ENCODE results near the gene MYO9B.
"Not testable (repeated sequence)": the region's sequence is repeated elsewhere in the genome, so short reads cannot be mapped to it uniquely, and the experiment has no call there.

The MYO9B gene

DNA sequence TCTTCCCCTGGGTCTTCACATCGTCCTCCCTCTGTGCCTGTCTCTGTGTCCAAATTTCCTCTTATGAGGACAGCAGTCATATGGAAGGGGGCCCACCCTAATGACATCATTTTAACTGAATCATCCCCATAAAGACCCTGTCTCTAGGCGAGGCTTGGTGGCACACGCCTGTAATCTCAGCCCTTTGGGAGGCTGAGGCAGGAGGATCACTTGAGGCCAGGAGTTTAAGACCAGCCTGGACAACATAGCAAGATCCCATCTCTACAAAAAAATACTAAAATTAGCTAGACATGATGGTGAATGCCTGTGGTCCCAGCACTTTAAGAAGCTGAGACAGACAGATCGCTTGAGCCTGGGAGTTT, 4.8 kb downstream of the MYO9B start:
- no peak for DNase-seq (ENCODE audit: low read depth, low spot score)
- no peak overlapping the region for H3K4me3 ChIP-seq (ENCODE audit: low read length)

DNA sequence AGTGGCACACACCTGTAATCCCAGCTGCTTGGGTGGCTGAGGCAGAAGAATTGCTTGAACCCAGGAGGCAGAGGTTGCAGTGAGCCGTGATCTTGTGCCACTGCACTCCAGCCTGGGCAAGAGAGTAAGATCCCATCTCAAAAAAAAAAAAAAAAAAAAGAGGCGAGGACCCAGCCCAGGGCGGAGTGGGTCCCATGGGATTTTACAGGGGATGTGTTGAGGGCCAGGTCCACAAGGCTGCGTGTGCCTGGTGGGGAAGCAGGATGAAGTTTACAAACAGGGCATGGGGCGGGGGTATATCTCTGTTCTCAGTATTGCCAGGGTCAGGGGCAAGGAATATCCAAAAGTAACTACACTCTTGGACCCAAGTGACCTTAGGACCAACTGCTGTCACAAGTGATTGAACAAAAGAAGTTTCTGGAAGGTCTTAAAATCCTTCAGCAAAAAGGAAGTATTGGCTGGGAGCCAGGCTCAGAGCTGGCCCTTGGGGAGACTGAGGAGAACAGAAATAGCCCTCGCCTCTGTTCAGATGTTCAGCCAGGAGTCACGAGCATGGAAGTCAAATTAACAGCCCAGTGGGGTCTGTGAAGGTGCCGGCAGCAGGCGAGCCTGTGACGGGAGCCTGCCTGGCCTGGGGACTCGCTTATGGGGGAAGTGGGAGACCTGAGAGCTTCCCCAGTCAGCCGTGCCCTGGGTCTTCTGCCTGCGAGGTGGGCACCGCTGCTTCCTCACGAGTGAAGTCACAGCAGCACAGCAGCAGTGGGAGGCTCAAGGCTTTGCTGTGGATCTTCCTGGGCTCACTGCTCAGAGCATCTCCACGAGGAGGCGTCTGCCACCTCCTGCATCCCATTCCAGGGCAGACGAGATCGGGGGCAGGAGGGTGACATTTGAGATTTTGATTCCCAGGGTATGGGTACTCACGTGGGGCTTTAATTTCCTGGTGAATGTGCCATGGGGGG, 6.4 kb downstream of the MYO9B start:
- H3K4me3 ChIP-seq (ENCODE audit: low read length) = no peak overlapping the region

DNA sequence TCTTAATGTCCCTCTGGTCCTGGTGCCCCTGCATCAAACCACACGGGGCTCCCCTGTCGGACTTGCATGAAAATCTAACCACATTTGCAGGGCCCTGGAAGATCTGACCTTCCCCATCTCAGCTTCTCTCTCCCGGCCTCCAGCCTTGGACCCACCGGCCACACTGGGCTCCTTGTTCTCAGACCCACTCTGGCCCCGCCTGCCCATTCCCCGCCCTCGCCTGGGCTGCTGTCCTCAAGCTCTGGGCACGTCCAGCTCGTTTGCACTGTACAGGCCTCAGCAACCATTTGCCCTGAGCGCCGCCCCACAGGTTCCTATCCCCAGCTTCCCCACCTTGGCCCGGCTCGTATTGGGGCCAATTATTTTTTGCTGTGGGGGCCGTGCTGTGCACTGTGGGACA, 10.5 kb downstream of the MYO9B start:
- no peak for DNase-seq (ENCODE audit: low read depth, low spot score)
- no peak overlapping the region for H3K4me3 ChIP-seq (ENCODE audit: low read length)

More for the DNA sequence above, 6.4 kb downstream of the MYO9B start:
- DNase-seq (ENCODE audit: low read depth, low spot score) = no peak

DNA sequence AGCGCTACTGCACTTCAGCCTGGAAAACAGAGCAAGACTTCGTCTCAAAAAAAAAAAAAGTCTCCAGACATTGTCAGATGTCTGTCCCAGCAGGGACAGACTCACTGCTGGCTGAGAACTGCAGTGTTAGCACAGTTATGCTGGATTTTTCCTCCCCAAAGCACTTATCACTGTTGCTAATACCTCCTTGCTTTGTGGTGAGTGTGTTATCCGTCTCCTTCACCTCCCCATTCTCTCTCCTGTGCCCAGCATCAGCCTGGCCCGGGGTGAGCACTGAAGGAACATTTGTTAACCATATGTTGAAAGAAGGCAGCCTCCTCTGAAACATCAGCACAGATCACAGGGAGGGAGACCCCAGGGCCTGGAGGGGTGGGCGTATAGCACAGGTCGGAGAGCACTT, 11.3 kb downstream of the MYO9B start:
- no peak for DNase-seq (ENCODE audit: low read depth, low spot score)
- H3K4me3 ChIP-seq (ENCODE audit: low read length) = no peak overlapping the region

DNA sequence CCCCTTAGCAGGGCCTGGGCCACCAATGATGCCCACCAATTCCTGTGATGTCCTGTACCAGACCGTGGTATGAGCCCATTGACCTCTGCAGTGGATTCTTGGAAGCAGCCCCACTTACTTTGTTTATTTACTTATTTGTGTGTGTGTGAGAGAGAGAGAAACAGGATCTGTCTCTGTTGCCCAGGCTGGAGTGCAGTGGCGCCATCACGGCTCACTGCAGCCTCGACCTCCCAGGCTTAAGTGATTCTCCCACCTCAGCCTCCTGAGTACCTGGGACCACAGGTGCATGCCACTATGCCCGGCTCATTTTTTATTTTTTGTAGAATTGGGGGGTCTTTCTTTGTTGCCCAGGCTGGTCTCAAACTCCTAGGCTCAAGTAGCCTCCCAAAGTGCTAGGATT, 13.0 kb downstream of the MYO9B start:
- DNase-seq (ENCODE audit: low read depth, low spot score) = no peak
- no peak overlapping the region for H3K4me3 ChIP-seq (ENCODE audit: low read length)

DNA sequence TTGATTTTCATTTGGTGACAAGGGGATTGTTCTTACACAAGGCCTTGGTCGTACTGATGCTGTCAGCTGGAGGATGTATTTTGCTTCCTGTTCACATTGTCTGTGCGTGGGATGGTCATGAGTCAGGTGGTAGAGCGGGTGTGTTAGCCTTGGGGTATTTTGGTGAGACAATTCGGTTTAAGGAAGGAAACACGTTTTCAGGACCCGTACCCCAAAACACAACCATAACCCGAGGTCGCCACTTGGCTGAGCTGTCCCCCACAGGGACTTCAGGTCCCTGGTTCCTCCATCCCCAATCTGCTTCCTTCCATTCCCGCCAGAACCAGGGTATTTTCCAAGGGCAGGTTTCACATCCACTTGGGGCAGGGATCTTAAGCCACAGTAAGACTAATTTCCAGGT, 15.0 kb downstream of the MYO9B start:
- no peak for DNase-seq (ENCODE audit: low read depth, low spot score)
- no peak overlapping the region for H3K4me3 ChIP-seq (ENCODE audit: low read length)

DNA sequence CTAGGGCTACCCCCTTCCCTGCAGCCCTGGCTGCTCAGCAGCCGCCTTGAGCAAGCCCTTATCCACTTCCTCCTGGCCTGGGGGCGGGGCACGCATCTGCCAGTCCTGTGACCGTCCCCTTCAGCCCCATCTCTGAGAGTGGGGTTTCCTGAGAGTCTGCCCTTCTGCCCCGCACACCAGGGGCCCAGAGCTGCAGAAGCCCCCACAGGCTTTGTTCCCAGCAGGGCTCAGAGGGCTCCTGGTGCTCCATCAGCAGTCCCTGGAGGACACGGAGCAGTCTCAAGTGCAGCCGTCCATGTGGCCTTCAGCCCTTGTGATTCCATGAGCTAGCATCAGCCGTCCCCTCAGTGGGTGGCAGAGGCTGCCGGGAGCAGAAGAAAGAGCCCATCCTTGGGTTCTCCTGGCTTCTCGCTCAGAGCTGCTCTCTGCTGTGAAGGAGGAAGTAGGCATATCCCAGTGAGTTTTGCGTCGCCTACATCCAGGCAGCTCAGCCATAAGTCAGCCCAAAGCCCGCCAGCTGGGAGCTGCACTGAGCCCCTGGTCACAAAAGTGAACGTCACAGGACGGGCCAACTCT, 16.3 kb downstream of the MYO9B start:
- no peak overlapping the region for H3K4me3 ChIP-seq (ENCODE audit: low read length)
- DNase-seq (ENCODE audit: low read depth, low spot score) = no peak

DNA sequence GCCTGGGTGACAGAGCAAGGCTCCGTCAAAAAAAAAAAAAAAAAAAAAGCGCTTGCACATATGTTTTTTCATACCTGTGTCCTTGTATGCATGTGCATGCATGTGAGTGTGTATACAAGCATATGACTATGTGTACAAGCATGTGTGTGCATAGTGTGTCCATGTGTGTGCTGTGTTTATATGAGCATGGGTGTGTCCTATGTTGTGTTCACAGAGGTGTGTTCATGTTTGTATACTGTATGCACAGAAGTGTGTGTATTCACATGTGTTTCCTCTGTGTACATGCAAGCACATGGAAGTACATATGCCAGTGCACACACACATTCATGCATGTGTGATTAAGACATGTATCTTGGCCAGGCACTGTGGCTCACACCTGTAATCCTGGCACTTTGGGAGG, 17.1 kb downstream of the MYO9B start:
- no peak overlapping the region for H3K4me3 ChIP-seq (ENCODE audit: low read length)
- DNase-seq (ENCODE audit: low read depth, low spot score) = no peak

DNA sequence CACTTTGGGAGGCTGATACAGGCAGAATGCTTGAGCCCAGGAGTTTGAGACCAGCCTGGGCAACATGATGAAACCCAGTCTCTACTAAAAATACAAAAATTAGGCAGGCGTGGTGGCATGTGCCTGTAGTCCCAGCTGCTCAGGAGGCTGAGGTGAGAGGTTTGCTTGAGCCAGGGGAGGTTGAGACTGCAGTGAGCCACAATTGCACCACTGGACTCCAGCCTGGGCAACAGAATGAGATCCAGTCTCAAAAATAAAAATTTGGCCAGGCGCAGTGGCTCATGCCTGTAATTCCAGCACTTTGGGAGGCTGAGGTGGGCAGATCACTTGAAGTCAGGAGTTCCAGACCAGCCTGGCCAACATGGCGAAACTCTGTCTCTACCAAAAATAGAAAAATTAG, 19.1 kb downstream of the MYO9B start:
- not testable (repeated sequence) for H3K4me3 ChIP-seq (ENCODE audit: low read length); DNase-seq (ENCODE audit: low read depth, low spot score)

DNA sequence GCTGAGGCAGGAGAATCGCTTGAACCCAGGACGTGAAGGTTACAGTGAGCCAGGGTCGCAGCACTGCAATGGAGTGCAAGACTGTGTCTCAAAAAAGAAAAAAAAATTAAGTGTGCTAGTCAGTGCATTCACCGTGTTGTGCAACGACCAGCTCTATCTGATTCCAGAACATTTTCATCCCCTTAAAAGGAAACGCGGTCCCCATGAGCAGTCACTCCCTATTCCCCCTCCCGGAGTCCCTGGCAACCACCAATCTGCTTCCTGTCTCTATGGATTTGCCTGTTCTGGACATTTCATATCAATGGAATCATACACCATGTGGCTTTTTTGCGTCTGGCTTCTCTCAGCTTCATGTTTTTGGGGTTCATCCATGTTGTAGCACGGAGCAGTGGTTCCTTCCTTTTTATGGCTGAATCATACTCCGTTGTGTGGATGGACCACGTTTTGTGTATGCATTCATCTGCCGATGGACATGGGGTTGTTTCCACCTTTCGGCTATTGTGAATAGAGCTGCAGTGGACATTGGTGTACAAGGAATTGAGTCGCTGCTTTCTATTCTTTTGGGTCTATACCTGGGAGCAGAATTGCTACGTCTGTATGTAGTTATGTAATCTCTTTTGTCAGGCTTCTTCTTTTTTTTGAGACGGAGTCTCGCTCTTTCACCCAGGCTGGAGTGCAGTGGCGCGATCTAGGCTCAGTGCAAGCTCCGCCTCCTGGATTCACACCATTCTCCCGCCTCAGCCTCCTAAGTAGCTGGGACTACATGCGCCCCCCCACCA, 19.8 kb downstream of the MYO9B start:
- no peak overlapping the region for H3K4me3 ChIP-seq (ENCODE audit: low read length)
- no peak for DNase-seq (ENCODE audit: low read depth, low spot score)

DNA sequence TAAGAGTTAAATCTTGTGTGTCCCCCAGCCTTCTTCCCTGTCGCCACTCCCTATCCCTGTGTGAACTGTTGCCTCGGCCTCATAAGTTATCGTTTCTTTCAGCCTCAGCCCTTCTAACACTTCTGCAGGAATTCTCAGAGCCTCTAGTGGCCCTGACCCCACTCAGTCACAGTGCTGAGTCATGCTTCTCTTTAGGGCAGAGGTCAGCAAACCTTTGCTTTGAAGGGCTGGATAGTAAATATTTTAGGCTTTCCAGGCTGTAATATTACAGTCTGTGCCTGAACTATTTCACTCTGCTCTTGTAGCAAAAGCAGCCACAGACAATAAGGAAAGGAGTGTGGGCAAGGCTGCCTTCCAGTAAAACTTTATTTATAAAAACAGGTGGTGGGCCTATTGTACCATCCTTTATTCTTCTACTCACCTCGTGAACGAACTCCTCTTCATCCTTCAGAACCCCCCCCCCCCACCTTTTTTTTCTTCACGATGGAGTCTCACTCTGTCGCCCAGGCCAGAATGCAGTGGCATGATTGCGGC, 22.1 kb downstream of the MYO9B start:
- no peak for DNase-seq (ENCODE audit: low read depth, low spot score)
- no peak overlapping the region for H3K4me3 ChIP-seq (ENCODE audit: low read length)

DNA sequence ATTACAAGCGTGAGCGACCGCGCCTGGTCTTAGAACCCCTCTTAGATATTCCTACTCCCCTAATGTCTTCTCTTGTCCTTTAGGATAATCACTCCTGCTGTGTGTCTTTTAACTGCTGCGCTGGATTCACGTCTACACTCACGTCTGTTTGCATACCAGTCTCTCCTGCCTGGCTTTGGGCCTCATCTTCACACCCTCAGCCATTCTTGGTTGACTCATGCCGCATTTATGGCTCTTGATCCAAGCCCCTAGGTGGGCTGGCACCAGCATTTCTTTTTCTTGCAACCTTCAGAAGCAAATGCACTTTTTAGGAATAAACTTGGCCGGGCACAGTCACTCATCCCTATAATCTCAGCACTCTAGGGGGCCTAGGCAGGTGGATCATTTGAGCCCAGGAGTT, 22.7 kb downstream of the MYO9B start:
- DNase-seq (ENCODE audit: low read depth, low spot score) = no peak
- H3K4me3 ChIP-seq (ENCODE audit: low read length) = no peak overlapping the region

DNA sequence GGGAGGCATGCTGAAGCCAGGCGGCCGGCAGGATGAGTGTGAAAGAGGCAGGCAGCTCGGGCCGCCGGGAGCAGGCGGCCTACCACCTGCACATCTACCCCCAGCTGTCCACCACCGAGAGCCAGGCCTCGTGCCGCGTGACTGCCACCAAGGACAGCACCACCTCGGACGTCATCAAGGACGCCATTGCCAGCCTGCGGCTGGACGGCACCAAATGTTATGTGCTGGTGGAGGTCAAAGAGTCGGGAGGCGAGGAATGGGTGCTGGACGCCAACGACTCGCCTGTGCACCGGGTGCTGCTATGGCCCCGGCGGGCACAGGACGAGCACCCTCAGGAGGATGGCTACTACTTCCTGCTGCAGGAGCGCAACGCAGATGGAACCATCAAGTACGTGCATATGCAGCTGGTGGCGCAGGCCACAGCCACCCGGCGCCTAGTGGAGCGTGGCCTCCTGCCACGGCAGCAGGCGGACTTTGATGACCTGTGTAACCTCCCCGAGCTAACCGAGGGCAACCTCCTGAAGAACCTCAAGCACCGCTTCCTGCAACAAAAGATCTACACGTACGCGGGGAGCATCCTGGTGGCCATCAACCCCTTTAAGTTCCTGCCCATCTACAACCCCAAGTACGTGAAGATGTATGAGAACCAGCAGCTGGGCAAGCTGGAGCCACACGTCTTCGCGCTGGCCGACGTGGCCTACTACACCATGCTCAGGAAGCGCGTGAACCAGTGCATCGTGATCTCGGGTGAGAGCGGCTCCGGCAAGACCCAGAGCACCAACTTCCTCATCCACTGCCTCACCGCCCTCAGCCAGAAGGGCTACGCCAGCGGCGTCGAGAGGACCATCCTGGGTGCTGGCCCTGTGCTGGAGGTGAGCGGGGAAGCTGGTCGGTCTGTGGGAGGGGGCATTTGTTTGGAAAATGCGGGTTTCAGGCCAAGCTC, 26.4 kb downstream of the MYO9B start:
- no peak for DNase-seq (ENCODE audit: low read depth, low spot score)
- H3K4me3 ChIP-seq (ENCODE audit: low read length) = no peak overlapping the region

DNA sequence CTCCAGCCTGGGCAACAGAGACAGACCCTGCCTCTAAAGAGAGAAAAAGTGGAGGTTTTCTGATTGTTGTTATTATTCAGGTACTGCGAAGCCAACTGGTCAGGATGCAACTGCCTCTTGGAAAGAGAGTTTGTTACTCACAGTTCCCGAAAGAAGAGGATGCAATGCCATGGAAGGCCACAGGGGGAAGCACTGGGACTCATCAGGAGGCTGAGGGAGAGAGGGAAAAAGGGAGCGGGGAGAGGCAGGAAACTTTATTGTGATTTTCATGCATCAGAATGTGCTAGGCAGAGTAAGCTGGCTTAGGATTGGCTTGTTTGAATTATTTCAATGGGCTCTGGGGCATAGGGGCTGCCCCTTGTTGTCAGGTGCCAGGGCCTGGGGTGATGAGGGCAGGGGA, 27.6 kb downstream of the MYO9B start:
- no peak for DNase-seq (ENCODE audit: low read depth, low spot score)

DNA sequence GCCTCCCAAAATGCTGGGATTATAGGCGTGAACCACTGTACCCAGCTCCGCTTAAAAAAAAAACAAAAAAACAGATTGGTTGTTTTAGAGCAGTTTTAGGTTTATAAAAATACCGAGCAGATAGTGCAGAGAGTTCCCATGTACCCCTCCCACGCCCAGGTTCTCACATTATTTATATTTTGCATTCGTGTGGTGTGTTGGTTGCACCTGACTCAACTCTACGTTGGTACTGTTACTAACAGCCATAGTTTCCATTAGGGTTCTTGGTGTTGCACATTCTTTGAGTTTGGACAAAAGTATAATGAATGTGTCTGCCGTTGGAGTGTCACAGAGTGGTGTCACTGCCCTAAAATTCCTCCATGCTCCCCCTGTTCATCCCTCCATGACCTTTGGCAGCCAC, 29.1 kb downstream of the MYO9B start:
- no peak for DNase-seq (ENCODE audit: low read depth, low spot score)
- no peak overlapping the region for H3K4me3 ChIP-seq (ENCODE audit: low read length)

More for the DNA sequence above, 27.6 kb downstream of the MYO9B start:
- no peak overlapping the region for H3K4me3 ChIP-seq (ENCODE audit: low read length)

DNA sequence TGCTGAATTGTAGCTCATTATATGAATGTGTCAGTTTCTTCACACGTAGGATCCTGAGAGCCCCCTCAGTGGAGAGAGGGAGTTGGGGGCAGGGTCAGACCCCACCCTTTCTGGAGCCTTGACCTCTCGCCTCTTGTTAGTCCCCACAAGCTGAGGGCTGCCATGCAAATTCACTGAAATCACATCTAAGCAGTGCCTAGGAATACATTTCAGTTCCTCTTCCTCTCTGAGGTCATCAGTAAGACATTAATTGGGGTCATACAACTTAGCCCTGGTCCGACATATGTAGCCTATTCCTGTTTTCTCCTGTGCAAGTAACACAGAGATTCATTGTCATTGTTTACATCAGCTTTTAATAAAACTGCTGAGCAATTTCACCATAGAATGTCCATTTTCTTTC, 30.0 kb downstream of the MYO9B start:
- no peak for DNase-seq (ENCODE audit: low read depth, low spot score)
- H3K4me3 ChIP-seq (ENCODE audit: low read length) = no peak overlapping the region

DNA sequence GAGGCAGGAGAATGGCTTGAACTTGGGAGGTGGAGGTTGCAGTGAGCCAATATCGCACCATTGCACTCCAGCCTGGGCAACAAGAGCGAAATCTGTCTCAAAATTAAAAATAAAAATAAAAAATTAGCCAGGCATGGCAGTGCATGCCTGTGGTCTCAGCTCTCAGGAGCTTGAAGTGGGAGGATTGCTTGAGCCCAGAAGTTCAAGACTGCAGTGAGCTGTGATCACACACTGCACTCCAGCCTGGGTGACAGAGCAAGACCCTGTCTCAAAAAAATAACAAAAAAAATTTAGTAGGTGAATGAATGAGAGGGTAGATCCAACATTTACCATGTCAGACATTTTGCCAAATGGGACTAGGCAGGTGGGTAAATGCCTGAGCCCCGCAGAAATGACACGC, 31.4 kb downstream of the MYO9B start:
- not testable (repeated sequence) for DNase-seq (ENCODE audit: low read depth, low spot score); H3K4me3 ChIP-seq (ENCODE audit: low read length)

DNA sequence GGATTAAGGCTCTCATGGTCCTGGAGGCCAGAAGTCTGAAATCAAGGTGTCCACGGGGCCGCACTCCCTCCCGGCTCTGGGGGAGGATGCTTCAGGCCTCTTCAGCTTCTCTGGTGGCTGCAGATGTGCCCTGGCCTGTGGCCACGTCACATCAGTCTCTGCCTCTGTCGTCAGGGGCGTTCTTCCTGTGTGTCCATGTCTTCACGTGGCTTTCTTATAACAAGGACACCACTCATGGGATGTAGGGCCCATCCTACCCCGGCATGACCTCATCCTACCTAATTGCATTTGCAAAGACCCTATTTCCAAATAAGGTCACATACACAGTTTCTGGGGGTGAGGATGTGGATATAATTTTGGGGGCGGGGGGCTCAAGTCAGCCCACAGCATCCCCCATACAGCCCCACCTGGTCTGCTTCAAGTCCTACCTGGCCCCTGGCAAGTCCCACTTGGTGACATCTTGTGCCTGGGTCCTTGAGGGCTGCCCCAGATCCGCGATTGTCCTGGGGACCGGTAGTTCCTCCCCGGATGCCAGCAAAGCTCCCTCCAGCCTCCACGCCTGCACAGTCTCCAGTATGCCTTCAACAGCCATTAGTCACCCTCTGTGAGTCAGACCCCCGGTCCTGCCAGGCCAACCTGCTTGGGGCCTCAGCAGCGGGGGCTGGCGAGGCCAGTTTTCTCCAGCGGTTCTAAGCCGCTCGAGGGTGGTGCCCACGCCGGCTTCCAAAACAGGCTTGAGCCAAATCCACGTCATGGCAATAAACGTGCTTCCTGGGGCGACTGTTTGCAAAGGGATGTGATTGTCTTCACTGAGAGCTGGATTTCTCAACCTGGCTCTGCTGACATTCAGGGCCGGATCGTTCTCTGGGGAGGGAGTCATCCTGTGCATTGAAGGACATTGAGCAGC, 32.2 kb downstream of the MYO9B start:
- no peak for DNase-seq (ENCODE audit: low read depth, low spot score)
- no peak overlapping the region for H3K4me3 ChIP-seq (ENCODE audit: low read length)
